NCI-H345 (cell line): ENCODE data around the gene C1QTNF6.

Source experiments
- DNase-seq: peaks from one replicate; lab custom pipeline; 2025; lab: John Stamatoyannopoulos, UW

The C1QTNF6 gene

DNA sequence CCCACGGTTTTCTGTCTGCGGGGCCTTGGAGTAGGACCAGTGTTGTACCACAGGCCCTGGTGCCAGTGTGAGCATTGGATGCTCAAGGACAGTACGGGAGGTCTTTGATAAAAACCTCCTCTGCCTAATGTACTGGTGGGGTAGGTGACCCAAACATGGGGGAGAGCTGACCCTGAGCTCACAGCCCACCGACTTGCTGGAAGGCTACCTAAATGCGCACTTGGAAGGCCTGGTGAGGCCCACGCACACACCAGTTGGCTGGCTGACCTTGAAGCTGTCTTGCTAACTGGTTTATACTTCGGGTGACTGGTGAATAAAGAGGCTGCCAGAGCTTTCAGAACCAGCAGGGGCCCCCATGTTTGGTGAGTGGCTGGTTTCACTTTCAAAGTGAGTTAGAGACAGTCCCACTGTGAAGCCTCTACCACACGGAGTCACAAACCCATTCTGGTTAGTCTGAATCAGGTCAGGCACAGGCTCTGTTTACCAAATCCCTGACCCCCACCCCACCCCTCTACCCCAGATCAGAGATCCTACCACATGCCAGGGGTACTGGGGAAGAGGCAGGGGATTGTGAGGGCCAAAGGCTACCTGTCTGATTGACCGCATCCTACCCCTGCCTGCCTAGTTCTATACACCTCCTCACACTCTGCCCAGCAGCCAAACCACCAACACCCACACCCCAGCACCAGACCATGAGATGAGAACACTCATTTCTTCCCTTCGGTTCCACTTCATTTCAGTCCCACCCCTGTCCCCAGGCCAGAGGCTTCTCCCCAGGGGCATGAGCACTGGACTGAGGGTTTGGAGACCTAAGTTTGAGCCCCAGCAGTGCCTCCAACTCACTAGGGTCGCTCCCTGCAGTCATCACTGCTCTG is 25.6 kb downstream of the C1QTNF6 start:
- DNase-seq: no peak

DNA sequence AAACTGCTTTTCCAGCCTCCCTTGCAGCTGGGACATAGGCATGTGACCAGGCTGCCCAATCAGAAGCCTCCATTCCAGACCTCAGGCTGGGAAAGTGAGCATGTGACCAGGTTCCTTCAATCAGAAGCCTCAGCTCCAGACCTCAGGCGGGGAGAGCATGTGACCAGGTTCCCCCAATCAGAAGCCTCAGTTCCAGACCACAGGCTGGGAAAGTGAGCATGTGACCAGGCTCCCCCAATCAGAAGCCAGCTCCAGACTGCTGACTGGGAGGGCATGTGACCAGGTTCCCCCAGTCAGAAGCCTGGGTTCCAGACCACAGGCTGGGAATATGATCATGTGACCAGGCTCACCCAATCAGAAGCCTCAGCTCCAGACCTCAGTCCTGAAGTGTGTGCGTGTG is 26.6 kb downstream of the C1QTNF6 start:
- DNase-seq: no peak

DNA sequence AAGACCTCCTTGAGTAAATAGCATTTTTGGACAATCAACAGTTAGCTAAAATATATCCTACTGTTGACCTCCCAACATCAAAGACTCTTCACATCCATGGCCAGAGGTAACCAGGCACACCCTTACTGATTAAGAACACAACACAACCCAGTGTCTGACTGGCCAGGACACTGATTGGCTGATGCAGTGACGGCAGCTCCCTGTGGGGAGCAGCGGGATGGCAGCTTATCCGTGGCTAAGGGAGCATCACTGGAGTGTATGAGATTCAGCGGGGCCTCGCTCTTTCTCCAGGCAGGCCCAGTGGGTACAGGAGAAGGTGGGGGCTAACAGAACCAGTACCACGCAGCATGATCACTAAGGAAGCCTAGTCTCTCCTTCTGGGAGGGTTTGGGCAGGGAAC is 28.0 kb downstream of the C1QTNF6 start:
- DNase-seq: no peak

DNA sequence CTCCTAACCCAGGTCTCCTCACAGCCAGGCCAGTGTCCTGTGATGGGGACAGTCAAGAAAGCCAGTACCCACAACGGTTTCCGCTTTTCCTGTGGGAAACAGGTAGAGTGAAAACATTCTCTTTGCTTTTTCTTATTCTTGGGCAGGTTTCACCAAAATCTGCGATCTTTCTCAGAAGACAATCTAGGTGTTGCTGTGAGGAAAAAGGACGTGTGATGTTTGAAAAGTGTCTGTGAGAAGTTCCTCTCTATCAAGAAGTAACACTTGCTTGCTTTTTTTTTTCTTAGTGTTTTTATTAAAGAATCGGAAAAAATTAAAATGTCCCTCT is 29.1 kb downstream of the C1QTNF6 start:
- DNase-seq: no peak

DNA sequence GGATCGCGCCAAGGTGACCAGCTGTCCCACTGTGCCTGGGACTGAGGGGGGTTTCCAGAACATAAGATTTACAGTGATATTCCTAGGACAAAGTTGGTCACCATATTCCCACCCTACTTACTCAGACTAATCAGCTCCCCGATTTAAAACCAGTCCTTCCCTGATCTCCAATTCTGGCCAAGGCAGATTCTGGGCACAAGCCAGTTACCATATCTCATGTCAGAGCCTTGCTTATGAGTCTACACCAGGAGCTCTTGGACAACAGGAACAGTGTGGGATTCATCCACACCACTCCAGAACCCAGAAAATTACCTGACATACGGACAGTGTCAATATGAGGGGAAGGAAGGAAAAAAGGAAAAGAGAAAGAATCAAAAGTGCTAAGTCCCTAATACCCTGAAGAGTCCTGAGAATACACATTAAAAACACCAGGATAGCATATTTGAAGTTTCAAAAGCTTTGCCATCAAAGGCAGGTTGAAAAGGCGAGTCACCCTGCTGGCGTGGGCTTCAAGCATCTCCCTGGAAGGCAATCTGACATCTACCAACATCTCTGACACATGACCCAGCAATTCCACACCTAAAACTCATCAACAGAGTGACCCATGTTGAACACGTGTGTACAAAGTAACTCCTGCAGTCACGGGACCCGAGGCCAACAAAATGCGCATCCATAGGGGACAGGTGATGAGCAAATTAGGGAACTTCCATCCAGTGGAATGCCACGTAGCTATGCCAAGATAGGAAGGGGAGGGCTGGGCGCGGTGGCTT is 30.3 kb downstream of the C1QTNF6 start:
- no peak for DNase-seq

DNA sequence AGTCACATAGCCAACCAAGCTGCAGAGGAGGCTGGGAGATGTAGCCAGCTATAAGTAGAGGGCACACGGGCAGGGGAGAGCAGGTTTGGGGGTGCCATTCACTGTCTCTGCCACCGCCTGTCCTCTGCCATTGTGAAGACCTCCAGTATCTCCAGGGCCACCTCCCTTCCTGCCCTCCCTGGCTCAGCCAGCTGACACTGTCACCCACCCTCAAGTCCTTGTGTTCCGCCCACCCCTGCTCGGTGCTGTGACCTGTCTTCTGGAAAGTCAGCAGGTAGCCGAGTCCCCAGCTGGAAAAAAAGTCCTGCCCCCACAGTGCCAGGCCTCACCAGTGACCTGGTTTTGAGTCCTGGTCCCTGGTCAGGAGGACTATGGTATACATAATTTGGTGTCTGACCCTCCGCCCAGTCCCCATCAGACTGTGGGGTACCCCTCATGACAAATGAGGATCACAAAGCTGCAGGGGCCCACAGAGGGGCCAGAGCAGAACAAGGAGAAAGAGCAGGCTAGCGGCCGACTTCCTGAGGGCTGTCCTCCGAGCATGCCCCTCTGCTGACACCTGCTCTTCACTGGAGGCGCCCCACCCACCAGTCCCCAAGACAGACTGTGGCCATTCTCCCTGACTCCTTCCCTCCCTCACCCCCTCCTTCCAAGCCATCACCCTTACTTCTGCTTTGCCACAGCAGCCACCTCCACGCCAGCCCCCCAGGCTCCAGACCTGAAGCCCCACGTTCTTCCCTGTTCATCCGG is 31.2 kb downstream of the C1QTNF6 start:
- no peak for DNase-seq

DNA sequence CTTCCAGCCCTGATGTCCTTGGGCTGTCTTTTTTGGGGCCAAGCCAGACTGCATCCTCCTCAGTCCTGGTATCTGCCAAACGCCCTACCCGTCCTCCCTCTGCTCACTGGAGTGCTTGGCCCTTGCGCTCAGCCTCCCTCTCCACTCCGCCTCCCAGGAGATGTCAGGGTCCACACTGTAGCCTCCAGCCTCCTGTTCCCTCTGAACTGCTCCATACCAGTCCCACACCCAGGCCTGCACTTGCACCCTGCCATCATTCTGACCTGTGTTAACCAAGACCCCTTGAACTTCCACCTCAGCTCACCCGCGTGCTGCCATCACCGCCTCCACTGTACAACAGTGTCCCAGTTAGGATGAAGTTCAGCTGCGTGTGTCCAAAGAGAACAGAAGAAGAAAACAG is 32.1 kb downstream of the C1QTNF6 start:
- DNase-seq: no peak

DNA sequence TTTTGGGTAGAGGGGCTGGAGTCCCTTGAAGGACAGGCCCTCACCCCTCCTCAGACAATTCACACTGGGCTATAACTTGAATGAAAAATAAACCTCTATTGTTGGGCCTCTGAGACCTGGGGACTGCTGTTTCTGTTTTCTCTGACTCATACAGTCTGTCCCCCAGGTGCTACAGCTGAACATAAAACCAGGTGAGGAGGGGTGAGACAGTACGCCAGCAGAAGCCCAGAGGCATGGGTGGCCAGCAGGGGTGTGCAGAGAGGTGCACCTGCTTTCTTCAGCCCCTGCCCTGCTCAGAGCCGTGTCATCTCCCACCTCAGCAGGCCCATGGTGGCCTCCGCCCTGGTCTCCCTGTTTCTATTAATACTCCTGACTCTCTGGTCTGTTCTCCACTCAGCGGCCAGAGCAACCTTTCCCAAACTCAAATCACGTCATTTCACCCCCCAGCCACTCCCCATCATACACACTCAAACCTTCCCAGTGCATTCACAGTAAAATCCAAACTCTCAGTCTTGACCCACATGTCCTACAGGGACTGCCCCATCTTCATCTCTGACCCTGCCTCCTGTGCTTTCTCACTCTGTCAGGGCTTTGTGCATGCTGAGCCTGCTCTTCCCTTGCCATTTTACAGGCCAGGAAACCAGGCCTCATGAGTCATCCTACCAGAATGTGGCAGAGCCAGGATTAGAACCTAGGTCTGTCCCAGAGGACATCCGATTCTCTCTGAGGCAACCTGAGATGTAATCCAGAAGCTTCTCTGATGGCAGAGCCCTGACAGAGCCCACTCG is 32.9 kb downstream of the C1QTNF6 start:
- no peak for DNase-seq

DNA sequence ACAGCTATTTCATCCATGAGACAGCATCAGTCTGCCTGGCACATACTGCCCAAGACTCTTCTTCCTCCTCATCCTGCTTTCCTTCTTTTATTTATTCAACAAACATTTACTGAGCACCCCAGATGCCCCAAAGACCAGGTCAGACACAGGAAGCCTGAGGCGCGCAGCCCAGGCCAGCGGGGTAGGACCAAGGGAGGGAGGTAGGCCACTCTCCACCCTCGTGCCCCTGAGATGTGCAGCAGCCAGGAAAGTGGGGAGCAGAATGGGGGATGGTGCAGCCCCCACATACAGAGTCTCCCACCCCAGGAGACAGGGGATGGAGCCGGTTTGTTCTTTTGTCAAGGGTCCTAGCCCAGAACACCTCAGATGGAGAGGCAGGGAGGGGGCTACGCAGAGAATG is 34.1 kb downstream of the C1QTNF6 start:
- DNase-seq: no peak

DNA sequence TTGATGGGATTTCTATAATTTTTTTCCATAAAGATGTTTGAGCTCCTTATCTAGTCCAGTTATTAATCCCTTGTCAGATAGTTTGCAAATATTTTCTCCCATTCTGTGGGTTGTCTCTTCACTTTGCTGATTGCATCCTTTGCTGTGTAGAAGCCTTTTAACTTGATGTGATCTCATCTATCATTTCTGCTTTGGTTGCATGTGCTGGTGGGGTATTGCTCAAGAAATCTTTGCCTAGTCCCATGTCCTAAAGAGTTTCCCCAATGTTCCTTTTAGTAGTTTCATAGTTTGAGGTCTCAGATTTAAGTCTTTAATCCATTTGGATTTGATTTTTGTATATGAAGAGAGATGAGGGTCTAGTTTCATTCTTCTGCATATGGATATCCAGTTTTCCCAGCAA is 36.6 kb downstream of the C1QTNF6 start:
- no peak for DNase-seq

DNA sequence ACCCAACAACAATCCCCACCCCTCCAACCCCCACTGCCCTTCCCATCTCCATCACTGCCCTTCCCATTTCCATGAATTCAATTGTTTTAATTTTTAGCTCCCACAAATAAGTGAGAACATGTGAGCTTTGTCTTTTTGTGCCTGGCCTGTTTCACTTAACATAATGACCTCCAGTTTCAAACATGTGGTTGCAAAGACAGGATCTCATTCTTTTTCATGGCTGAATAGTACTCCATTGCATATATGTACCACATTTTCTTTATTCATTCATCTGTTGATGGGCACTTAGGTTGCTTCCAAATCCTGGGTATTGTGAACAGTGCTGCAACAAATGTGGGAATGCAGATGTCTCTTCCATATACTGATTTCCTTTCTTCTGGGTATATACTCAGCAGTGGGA is 37.3 kb downstream of the C1QTNF6 start:
- no peak for DNase-seq

DNA sequence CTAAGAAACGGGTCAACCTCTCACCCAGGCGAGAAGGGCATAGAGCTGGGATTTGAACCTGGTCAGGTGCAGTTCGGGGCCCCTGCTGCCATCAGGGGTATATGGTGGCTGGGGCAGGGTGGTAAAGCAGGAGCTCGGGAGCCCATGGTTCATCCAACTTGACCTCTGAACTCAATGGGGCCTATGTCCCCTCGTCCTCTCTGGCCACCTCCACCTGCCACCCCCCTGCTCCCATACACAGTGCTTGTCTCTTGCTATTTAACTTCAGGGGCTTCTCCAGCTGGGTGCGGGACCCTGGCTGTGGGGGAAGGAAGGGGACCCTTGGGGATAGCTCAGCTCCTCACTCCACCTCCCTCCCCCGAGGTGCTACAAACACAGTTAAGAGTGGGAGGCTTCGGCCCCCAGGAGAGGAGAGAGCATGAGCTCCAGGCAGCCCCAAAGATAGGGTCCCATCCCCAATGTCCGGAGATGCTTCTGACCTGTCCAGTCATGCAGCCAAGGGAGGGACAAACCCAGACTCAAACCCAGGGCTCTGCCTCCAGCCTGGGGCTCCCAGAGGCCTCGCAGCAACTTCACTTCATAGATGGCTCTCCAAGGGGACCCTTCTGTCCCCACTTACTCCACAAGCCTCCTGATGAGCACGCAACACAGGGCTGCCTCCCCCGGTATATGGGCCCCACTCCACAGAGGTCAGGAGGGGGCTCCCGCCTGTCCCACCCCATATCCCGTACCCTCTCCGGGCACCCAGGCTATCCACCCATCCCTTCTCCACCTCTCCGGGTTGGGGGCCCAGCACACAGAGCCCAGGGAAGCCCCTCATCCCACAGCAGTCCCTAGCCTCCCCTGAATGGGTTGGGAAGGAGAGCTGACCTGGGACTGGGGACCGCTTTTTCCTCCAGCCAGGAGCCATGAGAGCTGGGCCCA is 39.0 kb downstream of the C1QTNF6 start:
- no peak for DNase-seq

DNA sequence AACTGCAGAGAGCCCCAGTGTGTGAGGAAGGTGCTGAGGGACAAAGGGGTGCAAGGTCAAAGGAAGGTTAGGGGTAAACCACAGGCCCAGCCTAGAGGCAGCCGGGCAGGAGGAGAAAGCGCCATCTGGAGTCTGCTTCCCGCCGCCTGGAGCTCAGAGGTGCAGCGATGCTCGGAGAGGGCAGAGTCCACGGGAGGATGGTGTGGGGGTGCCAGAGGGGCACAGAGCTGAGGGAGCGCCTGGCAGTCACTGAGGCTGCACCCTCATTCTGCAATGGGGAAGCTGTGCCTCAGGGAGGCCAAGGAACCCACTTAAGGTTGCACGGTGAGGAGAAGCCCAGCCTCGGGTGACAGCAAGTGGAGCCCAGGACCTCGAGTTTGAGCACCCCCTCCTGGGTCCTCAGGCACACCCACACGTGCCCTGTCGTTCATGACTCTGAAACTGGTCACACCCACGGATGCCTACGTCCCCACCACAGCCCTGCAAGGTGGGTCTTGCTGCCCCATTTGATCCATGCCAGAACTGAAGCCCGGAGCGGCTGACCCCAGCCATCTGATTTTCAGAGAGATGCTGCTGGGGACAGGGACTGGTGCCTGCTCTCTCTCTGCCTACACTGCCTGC is 39.9 kb downstream of the C1QTNF6 start:
- no peak for DNase-seq

DNA sequence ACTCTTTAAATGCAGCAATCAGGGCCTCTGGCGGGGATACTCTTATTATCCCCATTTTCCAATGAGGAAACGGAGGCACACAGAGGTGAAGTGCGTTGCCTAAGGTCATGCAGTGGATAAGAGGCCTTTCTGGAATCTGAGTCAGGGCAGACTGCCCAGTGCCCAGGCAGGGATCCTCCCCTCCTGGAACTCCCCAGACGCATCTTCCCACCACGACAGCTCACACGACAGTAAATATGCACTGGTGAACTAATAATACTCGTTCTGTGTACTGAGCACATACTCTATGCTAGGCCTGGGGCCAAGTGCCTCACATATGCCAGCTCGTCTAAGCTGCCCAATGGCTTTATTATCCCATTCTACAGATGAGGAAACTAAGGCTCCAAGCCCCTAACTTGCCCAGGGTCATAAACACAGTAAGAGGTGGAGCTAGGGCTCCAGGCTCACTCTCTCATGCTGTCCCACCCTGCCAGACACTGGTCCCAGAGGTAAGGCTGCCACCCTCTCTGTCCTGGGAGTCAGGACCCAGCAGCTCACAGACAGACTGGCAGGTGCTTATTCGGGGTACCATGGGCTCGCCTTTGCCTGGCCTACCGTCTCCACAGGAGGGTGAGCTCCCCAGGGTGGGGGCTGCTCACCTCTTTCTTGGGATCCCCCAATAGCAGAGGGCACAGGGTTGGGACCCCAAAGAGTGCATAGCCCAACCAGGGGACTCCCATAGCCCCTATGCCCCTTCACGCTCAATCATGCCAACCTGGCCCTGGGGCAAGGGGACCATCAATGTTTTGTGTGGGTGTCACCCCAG is 40.7 kb downstream of the C1QTNF6 start:
- DNase-seq: no peak

DNA sequence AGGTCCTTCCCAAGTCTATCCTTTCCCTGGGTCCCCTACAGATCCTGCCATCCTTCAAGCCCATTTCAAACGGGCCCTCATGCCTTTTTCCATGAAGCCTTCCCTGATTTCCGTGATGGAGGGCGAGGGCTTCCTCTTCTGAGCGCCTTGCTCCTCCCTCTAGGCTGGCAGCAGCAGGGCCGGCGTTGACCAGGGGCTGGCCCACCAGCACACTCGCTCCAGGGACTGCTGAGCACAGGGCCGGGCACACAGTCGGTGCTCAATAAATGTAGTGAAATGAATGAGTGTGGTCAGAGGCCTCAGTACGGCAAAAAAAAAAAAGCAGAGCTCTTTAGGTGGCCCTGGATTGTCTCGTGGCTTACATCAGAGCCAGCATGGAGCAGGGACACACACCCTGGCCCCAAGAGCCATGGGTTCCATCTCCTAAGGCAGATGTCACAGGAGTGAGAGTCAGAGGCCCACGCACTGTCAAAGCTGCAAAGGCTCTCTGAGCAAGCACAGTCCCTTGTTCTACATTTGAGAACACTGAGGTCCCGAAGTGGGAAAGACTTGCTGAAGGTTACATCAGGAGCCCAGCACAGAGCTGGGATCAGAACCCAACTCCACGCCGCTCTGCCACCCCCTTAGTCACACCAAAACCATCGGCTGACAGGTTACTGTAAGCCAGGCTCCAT is 41.4 kb downstream of the C1QTNF6 start:
- DNase-seq: no peak

DNA sequence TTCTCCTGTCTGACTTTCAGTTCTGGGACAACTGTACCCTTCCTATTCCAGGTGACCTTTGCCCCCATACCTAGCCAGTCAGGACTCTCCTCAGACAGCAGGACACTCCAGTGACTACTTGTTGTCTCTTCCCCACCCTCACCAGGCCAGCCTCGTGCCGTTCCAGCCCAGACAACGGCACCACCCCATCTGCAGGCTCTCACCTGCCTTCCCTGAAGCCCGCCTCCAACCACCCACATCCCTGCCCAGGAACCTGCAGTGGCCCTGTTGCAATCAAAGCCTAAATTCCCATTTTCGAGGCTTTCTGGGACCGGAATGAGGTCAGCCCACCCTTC is 42.0 kb downstream of the C1QTNF6 start:
- no peak for DNase-seq

DNA sequence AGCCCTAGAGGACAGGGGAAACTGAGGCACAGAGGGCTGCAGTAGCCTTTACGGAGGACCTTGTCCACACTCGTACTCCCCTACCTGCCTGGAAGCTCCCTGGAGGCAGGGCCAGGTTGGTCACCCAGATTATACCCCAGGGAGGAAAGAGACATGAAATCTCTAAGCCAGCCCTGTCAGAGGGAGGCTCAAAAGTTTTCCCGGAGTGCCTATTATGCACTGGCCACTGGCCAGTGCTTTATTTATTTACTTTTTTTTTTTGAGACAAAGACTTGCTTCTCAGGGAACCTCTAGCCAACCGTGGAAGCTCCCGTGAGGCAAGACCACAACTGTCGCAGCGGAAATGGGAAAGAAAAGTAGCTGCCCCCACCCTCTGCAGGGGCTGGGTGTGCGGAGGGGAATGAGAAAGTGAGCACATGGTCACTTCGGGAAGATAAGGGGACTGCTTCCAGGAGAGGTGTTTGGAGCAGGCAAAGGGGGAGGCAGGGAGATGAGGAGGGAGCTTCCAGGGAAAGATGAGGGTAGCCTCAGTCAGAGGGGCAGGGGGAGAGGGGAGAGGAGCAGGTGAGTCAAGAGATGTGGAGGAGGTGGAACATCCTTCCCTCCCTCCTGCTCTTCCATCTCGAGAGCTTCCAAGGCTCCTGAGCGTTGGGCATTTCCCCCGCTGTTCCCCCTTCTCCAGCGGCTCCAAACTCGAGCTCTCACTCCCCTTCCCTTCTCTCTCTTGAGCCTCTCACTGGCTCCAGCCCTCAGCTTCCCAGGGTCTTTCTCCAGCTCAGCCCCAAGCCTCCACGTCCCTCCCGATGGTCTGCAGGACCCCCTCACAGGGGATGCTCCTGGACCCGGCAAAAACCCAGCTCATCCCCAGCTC is 42.6 kb downstream of the C1QTNF6 start:
- peak; percentile 6 for DNase-seq

DNA sequence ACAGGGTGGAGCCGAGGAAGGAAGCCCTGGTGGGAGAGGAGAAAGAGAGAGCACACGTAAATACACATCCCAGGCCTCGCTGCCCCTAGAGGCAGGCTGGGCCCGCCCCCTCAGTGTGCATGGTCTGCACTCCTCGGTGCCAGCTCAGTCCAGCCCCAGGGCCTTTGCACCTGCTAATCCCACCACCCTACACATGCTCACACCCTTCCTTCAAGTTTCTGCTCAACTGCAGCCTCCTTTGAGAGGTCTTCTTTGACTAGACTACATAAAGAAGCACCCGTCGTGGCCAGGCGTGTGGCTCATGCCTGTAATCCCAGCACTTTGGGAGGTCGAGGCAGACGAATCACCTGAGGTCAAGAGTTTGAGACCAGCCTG is 43.9 kb downstream of the C1QTNF6 start:
- no peak for DNase-seq
